RWPE1 (cell line): ENCODE data around the gene RBL2.

Experiments used
- CTCF ChIA-PET: fragments of 350-600 bp; sonication (Branson Sonifier 250); formaldehyde crosslinking; extraction: SDS; loops from one replicate; lab custom pipeline; 2021; lab: Yijun Ruan, JAX
- POLR2A ChIA-PET: fragments of 400-600 bp; formaldehyde crosslinking; extraction: SDS; loops from one replicate; lab custom pipeline; 2020; ENCODE audit warnings: antibody characterized with exemption; ENCODE audit not compliant: low non-redundant PET; lab: Yijun Ruan, JAX
- DNase-seq: peaks from one replicate; pipeline ENCODE4 v3.0.0; 2012; ENCODE audit warnings: low spot score
- H3K27ac ChIP-seq: fragments of 450-650 bp; 2 replicates; pipeline ENCODE4 v1.5.1; 2017
- CTCF ChIP-seq: fragments of 450-650 bp; conservative IDR thresholded peaks from 2 replicates; pipeline ENCODE4 v1.5.1; 2017; ENCODE audit warnings: low read depth, mild to moderate bottlenecking

Gene RBL2

DNA sequence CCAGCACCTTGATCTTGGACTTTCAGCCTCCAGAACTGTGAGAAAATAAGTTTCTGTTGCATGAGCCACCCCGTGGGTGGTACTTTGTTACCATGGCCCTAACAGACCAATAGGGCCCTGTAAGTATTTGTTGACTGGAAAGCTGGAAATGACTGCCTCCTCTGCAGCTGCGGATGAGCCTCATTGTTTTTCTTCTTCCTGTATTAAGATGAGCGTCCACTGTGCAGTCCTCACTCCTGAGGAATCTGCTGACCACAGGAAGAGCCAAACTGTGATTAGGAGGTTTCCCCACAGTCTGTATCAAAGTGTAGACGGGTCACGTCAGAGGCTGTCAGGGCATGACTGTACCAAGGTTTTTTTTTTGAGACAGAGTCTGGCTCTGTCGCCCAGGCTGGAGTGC, 81.0 kb downstream of the RBL2 start:
- no peak overlapping the region for H3K27ac ChIP-seq
- no peak for TF ChIP-seq CTCF
- CTCF ChIA-PET: interaction anchor here (0.6 kb wide), 1 partner anchor 1873 kb away, joined by 7 read pairs; no protein-coding TSS in a partner anchor
- POLR2A ChIA-PET: no interaction called here
- no peak for DNase-seq

DNA sequence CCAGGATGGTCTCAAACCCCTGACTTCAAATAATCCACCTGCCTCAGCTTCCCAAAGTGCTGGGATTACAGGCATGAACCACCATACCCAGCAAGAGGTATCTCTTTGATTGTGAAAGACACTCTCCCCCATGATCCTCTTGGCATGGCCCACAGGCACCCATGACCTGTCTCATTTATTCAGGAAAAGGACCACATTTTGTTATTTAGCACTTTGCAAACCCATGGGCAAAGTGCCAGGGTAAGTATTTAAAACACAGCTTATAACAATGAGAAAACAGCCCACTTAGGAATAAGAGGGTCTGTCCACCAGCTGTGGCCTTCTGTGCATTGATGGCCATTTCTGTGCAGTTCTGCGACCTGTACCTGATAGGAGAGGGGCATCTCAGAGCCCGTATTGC, 81.5 kb downstream of the RBL2 start:
- ChIA-PET POLR2A (no interaction called here), CTCF (interaction anchor here (0.6 kb wide), 1 partner anchor 1873 kb away, joined by 7 read pairs; no protein-coding TSS in a partner anchor)
- DNase-seq: no peak
- no peak overlapping the region for H3K27ac ChIP-seq
- TF ChIP-seq CTCF: no peak

GRCh38 chr16:53517851-53518250, 83.6 kb downstream of the RBL2 start:
- ChIA-PET CTCF (no interaction called here), POLR2A (no interaction called here)

GRCh38 chr16:53518550-53519416, 84.5 kb downstream of the RBL2 start:
- H3K27ac ChIP-seq: no peak overlapping the region
- no peak for TF ChIP-seq CTCF
- DNase-seq: no peak
- ChIA-PET CTCF (interaction anchor here (0.6 kb wide), 1 partner anchor 496 kb away, joined by 3 read pairs; no protein-coding TSS in a partner anchor), POLR2A (no interaction called here)

More at GRCh38 chr16:53517851-53518250, 83.6 kb downstream of the RBL2 start:
- no peak for TF ChIP-seq CTCF
- DNase-seq: no peak
- H3K27ac ChIP-seq: no peak overlapping the region

GRCh38 chr16:53519417-53520091, 85.3 kb downstream of the RBL2 start:
- ChIA-PET CTCF (interaction anchor here (0.6 kb wide), 2 partner anchors 73 to 497 kb away, joined by 3 read pairs; no protein-coding TSS in a partner anchor), POLR2A (no interaction called here)
- no peak for TF ChIP-seq CTCF
- no peak for DNase-seq
- no peak overlapping the region for H3K27ac ChIP-seq

DNA sequence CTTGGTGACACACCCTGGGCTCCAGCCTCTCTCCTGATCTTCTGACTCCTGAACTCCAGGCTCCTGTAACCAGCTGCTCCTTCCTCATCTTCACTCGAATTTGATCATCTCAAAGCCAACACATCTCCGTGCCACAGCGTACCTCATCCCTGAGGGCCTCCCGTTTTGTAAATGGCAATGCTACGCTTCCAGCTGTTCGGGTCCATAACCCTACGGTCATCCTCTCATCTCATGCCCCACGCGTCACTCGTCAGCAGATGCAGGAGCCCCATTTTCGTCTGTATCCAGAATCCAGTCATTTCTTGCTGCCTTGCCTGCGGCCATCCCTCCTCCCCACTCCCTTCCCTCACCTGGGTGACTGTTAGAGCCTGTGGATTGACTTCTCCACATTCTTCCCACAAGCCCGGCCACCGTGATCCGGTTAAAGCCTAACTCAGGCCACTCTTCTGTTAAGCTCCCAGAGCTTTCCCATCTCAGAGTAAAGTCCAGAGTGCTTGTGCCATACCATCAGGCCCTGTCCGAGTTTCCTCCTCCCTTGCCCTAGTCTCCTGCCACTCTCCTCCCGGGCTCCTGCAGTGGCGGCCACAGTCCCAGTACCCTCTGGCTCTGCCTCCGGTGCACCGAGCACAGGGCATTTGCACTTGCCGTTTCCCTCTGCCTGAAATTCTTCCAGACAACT, 89.0 kb downstream of the RBL2 start:
- ChIA-PET CTCF (no interaction called here), POLR2A (no interaction called here)
- DNase-seq: no peak
- H3K27ac ChIP-seq: no peak overlapping the region
- TF ChIP-seq CTCF: no peak
